GM06990 (cell line): ENCODE data around the gene GBF1.

Source experiments
- DNase-seq: peaks from one replicate; pipeline ENCODE4 v3.0.0-alpha.2; 2011; ENCODE audit not compliant: insufficient read length; ENCODE audit errors: extremely low read depth
- H3K27me3 ChIP-seq: replicated peaks from 2 replicates; pipeline ENCODE4 v1.6.0; 2011; ENCODE audit warnings: low read length; ENCODE audit not compliant: control insufficient read depth, insufficient read depth
- H3K36me3 ChIP-seq: 2 replicates; pipeline ENCODE4 v1.5.1; 2011; ENCODE audit warnings: low read length; ENCODE audit not compliant: control insufficient read depth, insufficient read depth
- H3K4me3 ChIP-seq: replicated peaks from 2 replicates; pipeline ENCODE4 v1.5.1; 2011; ENCODE audit warnings: low read depth, mild to moderate bottlenecking, control low read depth, low read length
- TF ChIP-seq, protein P1 (sequence below): IDR thresholded peaks from 2 replicates; pipeline ENCODE4 v1.5.1; 2011; ENCODE audit warnings: low read length, control low read depth, mild to moderate bottlenecking, inconsistent platforms; ENCODE audit not compliant: insufficient read depth, poor library complexity, severe bottlenecking

Gene GBF1

DNA sequence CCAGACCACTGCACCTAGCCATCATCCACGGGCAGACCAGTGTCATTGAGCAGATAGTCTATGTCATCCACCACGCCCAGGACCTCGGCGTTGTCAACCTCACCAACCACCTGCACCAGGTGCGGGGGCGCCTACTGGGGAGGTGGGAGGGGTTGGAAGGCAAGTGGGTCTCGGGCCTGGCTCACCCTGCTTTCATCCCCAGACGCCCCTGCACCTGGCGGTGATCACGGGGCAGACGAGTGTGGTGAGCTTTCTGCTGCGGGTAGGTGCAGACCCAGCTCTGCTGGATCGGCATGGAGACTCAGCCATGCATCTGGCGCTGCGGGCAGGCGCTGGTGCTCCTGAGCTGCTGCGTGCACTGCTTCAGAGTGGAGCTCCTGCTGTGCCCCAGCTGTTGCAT lies 154.7 kb downstream of the GBF1 start:
- Histone ChIP-seq H3K4me3 (peak overlapping the region; percentile 95), H3K27me3 (no peaks in the 10 kb centered on the region), H3K36me3 (peaks cover 53% of the 10 kb centered on the region)
- TF ChIP-seq, protein P1, sequence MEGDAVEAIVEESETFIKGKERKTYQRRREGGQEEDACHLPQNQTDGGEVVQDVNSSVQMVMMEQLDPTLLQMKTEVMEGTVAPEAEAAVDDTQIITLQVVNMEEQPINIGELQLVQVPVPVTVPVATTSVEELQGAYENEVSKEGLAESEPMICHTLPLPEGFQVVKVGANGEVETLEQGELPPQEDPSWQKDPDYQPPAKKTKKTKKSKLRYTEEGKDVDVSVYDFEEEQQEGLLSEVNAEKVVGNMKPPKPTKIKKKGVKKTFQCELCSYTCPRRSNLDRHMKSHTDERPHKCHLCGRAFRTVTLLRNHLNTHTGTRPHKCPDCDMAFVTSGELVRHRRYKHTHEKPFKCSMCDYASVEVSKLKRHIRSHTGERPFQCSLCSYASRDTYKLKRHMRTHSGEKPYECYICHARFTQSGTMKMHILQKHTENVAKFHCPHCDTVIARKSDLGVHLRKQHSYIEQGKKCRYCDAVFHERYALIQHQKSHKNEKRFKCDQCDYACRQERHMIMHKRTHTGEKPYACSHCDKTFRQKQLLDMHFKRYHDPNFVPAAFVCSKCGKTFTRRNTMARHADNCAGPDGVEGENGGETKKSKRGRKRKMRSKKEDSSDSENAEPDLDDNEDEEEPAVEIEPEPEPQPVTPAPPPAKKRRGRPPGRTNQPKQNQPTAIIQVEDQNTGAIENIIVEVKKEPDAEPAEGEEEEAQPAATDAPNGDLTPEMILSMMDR, result no peak
- DNase-seq, result no peak

GRCh38 chr10:102400598-102401341 lies 155.4 kb downstream of the GBF1 start:
- peaks cover 53% of the 10 kb centered on the region for H3K36me3 ChIP-seq
- no peaks in the 10 kb centered on the region for H3K27me3 ChIP-seq
- no peak overlapping the region for H3K4me3 ChIP-seq
- TF ChIP-seq, protein P1, result no peak
- DNase-seq, result no peak

DNA sequence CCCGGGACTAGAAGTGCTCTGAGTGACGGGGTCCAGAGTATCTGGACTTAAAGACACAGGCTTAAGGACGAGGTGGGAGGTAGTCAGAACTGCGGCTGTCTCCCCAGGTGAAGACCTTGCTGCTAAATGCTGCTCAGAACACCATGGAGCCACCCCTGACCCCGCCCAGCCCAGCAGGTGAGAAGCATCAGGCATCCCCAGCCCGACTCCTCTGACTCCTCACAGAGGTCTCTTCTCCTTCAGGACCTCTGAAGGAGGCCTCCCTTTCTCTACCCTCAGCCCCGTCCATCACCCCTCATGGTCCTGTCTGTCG lies 156.0 kb downstream of the GBF1 start:
- H3K4me3 ChIP-seq, result no peak overlapping the region
- DNase-seq, result no peak
- H3K27me3 ChIP-seq, result no peaks in the 10 kb centered on the region
- TF ChIP-seq, protein P1, result no peak
- H3K36me3 ChIP-seq, result peaks cover 53% of the 10 kb centered on the region

GRCh38 chr10:102401735-102402511 lies 156.6 kb downstream of the GBF1 start:
- TF ChIP-seq, protein P1, result no peak
- DNase-seq, result no peak
- Histone ChIP-seq H3K36me3 (peaks cover 48% of the 10 kb centered on the region), H3K4me3 (no peak overlapping the region), H3K27me3 (no peaks in the 10 kb centered on the region)

DNA sequence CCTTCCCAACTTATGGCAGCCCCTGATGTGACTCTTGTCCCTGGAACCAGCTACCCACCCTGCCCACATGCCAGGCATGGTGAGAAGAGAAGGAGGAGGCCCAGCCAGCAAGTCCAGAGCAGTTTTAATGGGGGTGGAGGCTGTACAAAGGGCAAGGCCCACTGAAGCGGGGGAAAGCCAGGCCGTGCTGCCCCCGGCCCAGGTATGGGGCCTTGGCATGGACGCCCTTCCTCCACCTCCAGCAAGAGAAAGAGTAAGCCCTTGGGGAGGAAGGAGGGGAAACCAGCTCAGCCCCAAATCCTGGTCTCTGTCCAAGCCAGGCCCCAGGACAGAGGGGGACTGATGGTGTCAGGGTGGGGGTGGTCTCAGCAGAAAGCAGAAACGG lies 157.2 kb downstream of the GBF1 start:
- Histone ChIP-seq H3K4me3 (no peak overlapping the region), H3K36me3 (peaks cover 44% of the 10 kb centered on the region), H3K27me3 (no peaks in the 10 kb centered on the region; the same call in 1 of the 2 replicates)
- TF ChIP-seq, protein P1, result no peak
- no peak for DNase-seq

DNA sequence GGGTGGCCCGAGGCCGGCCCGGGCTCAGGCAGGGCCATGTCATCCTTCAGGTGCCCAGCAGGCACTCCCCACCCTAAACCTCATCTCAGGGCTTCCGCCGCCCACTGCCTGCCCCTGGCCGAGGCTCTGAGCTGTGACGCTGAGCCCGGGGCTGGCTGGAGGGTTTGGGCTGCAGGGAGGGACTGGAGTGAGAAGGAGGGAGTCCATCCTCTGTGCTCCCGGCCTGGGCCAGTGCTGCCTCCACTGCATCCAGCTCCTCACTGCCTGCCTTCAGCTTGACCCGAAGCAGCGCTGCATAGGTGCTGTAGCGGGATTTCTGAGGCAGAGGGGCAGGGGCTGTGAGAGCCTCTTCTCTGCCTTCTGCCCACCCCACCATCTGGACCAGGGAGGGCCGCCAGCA lies 157.8 kb downstream of the GBF1 start:
- TF ChIP-seq, protein P1, result no peak
- Histone ChIP-seq H3K27me3 (no peaks in the 10 kb centered on the region; the same call in 1 of the 2 replicates), H3K36me3 (peaks cover 38% of the 10 kb centered on the region), H3K4me3 (no peak overlapping the region)
- no peak for DNase-seq
